GM20431 (cell line): Measurements from ENCODE around the gene TLE6.
"Not testable (repeated sequence)": the region's sequence is repeated elsewhere in the genome, so short reads cannot be mapped to it uniquely, and the experiment has no call there.

ENCODE experiments used
- in situ Hi-C: fragments of 300-500 bp; cut with MseI, MboI; formaldehyde crosslinking; loops from one replicate; pipeline ENCODE4 v1.15.0; 2020; ENCODE audit warnings: low sequenced_read_pairs; ENCODE audit not compliant: unreplicated experiment

Gene TLE6

DNA sequence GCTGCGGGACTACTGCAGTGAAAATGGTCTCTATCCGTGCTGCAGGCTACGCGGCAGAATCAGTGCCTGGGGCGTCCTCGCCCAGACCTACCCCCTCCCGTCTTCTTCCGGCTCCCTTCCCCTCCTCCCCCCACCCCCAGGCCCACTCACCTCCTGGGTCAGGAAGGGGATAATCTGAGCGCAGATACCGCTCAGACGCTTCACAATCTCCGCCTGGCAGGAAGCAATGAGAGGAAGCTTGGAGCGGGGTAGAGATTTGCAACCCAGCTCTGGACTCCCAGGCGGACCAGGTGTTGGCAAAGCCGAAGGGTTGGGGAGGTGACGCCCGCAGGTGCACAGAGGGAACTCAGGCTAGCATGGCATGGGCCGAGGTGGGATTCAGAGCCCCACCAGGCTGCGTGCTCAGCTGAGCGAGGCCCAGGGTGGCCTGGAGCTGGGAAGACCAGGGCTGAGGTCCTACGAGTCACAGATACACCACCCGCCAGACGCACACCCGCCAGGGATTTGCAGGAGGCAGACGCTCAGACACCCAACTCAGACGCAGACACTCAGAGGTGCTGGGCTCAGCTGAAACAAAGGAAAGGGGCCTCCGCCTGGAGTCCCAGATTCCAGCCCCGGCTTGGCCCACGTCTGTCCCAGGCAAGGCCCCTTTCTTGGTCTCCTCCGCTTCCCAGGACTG, 47.6 kb downstream of the TLE6 start:
- in situ Hi-C loops, result no loop called here

GRCh38 chr19:3025549-3025886, 48.2 kb downstream of the TLE6 start:
- in situ Hi-C loops, result no loop called here

GRCh38 chr19:3026768-3027167, 49.4 kb downstream of the TLE6 start:
- in situ Hi-C loops, result no loop called here

GRCh38 chr19:3027292-3027691, 49.9 kb downstream of the TLE6 start:
- in situ Hi-C loops, result no loop called here

DNA sequence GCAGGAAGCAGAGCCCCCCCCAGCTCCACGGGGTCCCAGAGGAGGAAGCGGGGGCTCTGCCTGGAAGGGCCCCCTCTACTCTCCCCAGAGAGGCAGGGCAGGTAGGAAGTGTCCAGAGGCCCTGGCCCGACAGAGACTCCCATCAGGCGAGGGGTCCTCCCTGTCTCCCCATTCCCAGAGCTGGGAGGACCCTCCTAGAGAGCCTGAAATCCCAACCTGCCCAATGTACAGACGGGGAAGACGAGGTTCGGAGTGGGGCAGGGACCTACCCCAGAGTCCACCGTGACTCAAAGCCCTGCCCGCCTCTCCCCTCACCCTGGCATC, 50.6 kb downstream of the TLE6 start:
- in situ Hi-C loops, result no loop called here

GRCh38 chr19:3028305-3029064, 51.1 kb downstream of the TLE6 start:
- in situ Hi-C loops, result no loop called here

DNA sequence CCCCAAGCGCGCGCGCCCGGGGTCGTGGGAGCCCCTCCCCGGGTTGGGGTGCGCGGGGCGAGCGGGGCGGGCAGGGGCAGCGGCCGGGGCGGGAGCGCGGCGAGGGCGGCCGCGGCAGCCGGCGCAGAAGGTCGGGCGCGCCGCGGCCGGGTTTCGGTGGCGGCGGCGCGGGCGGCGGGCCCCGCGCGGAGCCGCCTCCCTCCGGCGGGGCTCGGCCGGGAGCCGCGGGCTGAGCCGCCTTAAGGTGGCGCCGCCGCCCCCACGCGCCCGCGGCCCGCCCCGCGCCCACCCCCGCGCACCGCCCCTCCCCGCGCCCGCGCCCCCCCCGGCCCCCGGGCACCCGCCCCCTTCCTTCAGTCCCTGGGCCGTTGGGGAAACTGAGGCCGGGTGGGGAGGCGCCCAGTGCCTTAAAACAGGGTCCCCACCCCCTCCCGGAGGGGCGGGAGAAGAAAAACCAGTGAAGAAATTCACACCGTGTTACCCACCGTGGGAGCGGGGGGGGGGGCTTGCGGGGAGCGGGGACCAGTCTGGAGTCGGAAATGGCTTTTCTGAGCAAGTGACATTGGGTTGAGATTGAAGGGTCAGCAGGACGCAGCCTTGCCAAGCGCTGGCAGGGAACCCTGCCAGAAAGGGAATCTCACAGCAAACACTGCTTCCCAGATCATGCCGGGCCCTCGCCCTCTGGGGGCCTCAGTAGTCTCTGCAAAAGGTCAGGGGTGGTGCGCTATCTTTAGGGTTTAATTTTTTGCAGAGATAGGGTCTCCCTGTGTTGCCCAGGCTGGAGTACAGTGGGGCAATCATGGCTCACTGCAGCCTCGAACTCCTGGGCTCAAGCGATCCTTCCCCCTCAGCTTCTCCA, 51.9 kb downstream of the TLE6 start, which contains the start of gene TLE2:
Gene TLE2, minus strand, starts transcription at position 216 of the 859 bp plus-strand sequence. CDS start 376 bp downstream, outside the sequence.
- in situ Hi-C loops, result no loop called here

DNA sequence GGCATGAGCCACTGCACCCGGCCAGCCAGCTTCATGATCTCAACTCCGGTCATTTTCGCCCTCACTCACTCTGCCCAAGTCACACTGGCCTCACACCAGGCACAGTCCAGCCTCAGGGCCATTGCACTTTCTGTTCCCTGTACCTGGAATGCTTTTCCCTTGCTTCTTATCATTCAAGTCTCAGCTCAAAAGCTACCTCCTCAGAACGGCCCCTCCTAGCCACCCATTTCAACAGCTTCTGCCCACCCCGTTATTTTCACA, 54.2 kb downstream of the TLE6 start:
- in situ Hi-C loops, result no loop called here

DNA sequence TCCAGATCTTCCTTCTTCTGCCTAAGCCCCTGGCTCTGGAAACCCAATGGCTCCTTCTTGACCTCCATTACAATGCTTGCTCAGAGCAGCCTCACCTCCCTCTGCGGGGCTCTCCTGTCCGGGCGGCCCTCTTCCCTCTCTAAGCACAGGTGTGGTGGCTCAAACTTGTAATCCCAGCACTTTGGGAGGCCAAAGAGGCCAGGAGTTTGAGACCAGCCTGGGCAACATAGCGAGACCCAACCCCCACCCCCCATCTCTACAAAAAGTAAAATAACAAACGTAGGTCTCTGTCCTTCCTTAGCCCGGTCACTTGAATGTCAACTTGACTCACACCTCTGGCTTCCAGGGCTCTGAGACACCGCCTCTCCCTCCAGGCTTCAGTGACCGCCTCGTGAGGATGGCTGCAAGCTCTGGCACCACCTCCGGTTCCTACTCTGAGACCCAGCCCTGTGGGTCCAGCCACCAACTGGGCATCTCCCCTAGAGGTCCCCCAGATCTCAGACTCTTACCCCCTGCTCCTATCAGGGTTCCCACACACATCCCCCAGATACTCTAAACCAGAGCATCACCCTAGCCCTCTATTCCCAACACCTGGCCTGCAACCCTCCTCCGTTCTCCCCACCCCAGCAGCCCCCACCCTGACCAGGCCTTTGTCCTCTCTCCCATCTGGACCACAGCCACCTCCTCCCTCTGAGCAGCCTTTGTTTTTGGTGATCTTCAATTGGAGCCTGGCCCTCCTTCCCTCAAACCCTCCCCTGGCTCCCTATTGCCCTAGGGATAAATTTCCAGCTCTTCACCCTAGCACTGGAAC, 56.4 kb downstream of the TLE6 start:
- in situ Hi-C loops, result no loop called here

GRCh38 chr19:3034406-3034655, 57.0 kb downstream of the TLE6 start:
- in situ Hi-C loops, result no loop called here

GRCh38 chr19:3034656-3035541, 57.5 kb downstream of the TLE6 start:
- in situ Hi-C loops, result no loop called here

DNA sequence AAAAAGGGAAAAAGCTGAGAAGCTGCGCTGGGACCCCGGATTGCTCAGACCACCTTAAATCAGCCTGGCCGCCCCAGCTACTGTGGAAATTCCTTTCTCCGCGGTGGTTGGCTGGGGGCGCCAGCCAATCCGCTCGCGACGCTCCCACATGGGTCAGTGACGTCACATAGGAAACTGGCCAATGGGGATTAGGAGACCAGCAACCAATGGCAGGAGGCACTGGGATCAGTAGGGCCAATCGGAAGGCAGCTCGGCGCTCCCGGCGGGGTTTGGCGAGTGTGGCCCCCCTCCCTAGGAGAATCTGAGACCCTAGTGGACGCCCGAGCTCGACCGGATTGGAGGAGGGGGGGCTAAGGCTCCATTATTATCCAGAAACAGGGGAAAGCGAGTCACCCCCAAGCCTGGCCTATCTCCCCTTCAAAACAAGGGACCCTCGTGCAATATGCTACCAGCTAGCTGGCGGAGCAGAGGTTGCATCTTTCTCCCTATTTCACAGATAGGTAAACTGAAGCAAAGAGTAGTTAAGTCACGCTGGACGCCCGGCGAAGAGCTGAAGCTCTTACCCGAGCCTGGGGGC, 58.3 kb downstream of the TLE6 start:
- in situ Hi-C loops, result no loop called here

DNA sequence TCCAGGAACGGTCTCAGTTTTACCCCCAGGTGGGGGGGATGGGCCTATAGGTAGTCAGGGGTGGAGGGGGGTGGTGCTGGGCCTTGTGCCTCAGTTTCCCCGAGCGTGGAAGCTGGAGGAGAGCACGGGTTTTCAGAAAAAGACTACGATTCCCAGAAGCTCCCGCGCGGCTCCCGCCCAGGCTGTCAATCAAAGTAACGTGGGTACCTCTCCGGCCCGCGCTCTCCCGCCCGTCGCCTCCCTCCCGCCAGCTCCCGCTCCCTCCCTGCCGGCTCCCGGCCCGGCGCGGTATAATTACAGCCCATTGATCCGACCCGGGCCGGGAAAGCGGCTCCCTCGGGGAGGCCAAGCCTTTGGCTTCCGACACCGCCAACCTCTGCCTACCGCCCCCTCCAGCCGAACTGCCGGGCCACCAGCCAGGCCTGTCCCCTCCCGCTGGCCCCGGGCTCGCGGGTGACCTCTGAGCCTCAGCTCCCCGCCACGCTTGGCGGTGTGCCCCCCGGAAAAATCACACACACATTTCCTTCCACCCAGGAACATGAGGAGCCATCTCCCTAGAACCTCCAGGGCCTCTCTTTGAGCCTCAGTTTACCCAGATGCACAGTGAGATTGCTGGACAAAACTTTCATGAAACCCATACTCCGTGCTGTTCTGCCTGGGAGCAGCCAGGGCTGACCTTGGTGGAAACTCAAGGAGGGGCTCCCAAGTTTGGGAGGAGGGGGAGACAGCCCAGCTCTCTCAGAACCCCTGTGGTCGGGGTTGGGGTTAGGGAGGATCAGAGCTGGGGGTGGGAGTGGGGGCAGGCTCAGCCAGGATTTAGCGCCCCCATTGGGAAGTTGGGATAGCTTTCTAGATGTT, 59.0 kb downstream of the TLE6 start:
- in situ Hi-C loops, result no loop called here

GRCh38 chr19:3036977-3037544, 59.7 kb downstream of the TLE6 start:
- in situ Hi-C loops, result not testable (repeated sequence)

DNA sequence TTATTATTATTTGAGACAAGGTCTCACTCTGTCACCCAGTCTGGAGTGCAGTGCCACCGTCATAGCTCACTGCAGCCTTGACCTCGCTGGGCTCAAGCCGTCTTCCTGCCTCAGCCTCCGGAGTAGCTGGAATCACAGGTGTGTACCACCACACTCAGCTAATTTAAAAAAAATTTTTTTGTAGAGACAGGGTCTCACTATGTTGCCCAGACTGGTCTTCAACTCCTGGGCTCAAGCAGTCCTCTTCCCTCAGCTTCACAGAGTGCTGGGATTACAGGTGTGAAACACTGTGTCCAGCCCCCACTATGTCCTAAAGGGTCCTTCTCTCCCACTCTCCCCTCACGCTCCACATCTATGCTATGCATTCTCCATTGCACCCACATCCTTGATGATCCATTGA, 60.9 kb downstream of the TLE6 start:
- in situ Hi-C loops, result no loop called here

GRCh38 chr19:3039125-3039524, 61.8 kb downstream of the TLE6 start:
- in situ Hi-C loops, result no loop called here

GRCh38 chr19:3039641-3040077, 62.3 kb downstream of the TLE6 start:
- in situ Hi-C loops, result no loop called here

GRCh38 chr19:3041327-3041726, 64.0 kb downstream of the TLE6 start:
- in situ Hi-C loops, result no loop called here
